ENCODE data around the gene MRPS23.

DNA sequence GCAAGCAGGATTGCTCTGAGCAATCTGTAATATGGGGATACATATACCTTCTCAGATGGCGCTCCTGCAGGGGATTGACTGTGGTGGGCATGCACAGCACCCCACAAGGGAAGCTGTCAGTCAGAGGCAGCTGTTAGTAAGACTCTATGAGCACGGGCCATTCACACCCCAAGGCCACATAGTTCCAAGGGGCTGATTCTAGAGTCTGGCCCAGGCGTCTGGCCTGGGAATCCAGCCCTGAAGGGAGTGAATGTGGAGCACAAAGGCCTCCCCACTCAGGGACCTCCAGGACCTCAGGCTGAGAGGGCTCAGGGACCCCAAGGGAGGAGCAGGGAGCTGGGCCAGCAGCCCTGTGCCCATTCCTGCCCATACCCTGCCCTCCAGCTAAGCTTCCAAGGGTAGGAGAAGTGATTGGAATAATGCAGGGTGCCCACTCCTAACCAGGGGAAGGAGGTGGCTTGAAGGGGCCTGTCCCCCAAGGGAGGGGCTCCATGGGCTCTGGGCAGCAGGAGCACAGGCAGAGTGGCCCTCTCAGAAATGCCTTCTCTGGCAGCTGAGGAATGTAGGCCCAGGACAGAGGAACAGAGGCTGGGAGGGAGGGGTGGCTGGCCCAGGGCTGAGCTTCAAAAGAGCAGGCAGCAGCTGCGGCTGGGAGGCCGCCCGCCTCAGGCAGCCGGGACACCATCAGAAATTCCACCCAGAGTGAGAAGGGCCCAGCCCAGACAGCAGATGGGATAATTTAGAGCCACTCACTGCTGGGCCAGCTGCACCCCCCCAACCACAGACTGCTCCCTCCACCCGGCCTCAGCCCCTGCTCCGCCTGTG, 48.9 kb upstream of the MRPS23 start:
- TF ChIP-seq, protein P1, sequence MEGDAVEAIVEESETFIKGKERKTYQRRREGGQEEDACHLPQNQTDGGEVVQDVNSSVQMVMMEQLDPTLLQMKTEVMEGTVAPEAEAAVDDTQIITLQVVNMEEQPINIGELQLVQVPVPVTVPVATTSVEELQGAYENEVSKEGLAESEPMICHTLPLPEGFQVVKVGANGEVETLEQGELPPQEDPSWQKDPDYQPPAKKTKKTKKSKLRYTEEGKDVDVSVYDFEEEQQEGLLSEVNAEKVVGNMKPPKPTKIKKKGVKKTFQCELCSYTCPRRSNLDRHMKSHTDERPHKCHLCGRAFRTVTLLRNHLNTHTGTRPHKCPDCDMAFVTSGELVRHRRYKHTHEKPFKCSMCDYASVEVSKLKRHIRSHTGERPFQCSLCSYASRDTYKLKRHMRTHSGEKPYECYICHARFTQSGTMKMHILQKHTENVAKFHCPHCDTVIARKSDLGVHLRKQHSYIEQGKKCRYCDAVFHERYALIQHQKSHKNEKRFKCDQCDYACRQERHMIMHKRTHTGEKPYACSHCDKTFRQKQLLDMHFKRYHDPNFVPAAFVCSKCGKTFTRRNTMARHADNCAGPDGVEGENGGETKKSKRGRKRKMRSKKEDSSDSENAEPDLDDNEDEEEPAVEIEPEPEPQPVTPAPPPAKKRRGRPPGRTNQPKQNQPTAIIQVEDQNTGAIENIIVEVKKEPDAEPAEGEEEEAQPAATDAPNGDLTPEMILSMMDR (conservative IDR thresholded peaks at IDR 0.05; ENCODE audit: low read depth, low read length), result no peak
- TF ChIP-seq EZH2 (IDR thresholded peaks at IDR 0.05; ENCODE audit: low read length, unreplicated experiment), result no peak
